IPS-18c (cell line): ENCODE measurements around the gene UBE2D2.
"Not testable (repeated sequence)": the region's sequence is repeated elsewhere in the genome, so short reads cannot be mapped to it uniquely, and the experiment has no call there.

Experiments
- H3K4me3 ChIP-seq: 2 replicates; pipeline ENCODE4 v1.7.0; 2013; ENCODE audit warnings: low read depth, mild to moderate bottlenecking, low read length, moderate library complexity; ENCODE audit not compliant: insufficient read depth
- H3K9me3 ChIP-seq: one replicate; pipeline ENCODE4 v1.6.1; 2013; ENCODE audit warnings: mild to moderate bottlenecking, low read length, moderate library complexity; ENCODE audit not compliant: control insufficient read depth, insufficient read depth

The UBE2D2 gene

GRCh38 chr5:139531772-139532169 is 29.4 kb upstream of the UBE2D2 start:
- Histone ChIP-seq H3K4me3 (no peak overlapping the region), H3K9me3 (no peaks in the 10 kb centered on the region)

GRCh38 chr5:139543423-139543991 is 17.6 kb upstream of the UBE2D2 start:
- Histone ChIP-seq H3K4me3 (peak overlapping the region; percentile 28; the same call in 1 of the 2 replicates), H3K9me3 (no peaks in the 10 kb centered on the region)

- H3K9me3 ChIP-seq, H3K4me3 ChIP-seq: not testable (repeated sequence)
These were observed 14.5 kb upstream of the UBE2D2 start for GRCh38 chr5:139546593-139546992.

- Histone ChIP-seq H3K9me3 (peaks cover 10% of the 10 kb centered on the region), H3K4me3 (no peak overlapping the region)
These were observed 11.8 kb upstream of the UBE2D2 start for GRCh38 chr5:139549162-139549894.

- H3K9me3 ChIP-seq, H3K4me3 ChIP-seq: not testable (repeated sequence)
These were observed 10.9 kb upstream of the UBE2D2 start for GRCh38 chr5:139550051-139550872.

- peaks cover 10% of the 10 kb centered on the region for H3K9me3 ChIP-seq
- H3K4me3 ChIP-seq, result no peak overlapping the region
These were observed 9.8 kb upstream of the UBE2D2 start for GRCh38 chr5:139551191-139551889.

- peaks cover 10% of the 10 kb centered on the region for H3K9me3 ChIP-seq
- H3K4me3 ChIP-seq, result no peak overlapping the region
These were observed 8.1 kb upstream of the UBE2D2 start for GRCh38 chr5:139552893-139553575.

- peaks cover 6% of the 10 kb centered on the region for H3K9me3 ChIP-seq
- H3K4me3 ChIP-seq, result no peak overlapping the region
These were observed 6.9 kb upstream of the UBE2D2 start for GRCh38 chr5:139554264-139554663.

- no peaks in the 10 kb centered on the region for H3K9me3 ChIP-seq
- H3K4me3 ChIP-seq, result no peak overlapping the region
These were observed 3.3 kb upstream of the UBE2D2 start for GRCh38 chr5:139557811-139558210.

GRCh38 chr5:139561655-139562451 is 714 bp downstream of the UBE2D2 start:
- peak overlapping the region; percentile 84 for H3K4me3 ChIP-seq
- no peaks in the 10 kb centered on the region for H3K9me3 ChIP-seq

GRCh38 chr5:139562847-139563246 is 1.7 kb downstream of the UBE2D2 start:
- Histone ChIP-seq H3K4me3 (peak overlapping the region; percentile 84; the same call in 1 of the 2 replicates), H3K9me3 (no peaks in the 10 kb centered on the region)

GRCh38 chr5:139565411-139566305 is 4.5 kb downstream of the UBE2D2 start:
- H3K4me3 ChIP-seq, result no peak overlapping the region

GRCh38 chr5:139566611-139567010 is 5.5 kb downstream of the UBE2D2 start:
- no peak overlapping the region for H3K4me3 ChIP-seq

More at GRCh38 chr5:139565411-139566305, 4.5 kb downstream of the UBE2D2 start:
- no peaks in the 10 kb centered on the region for H3K9me3 ChIP-seq

GRCh38 chr5:139569270-139569955 is 8.3 kb downstream of the UBE2D2 start:
- Histone ChIP-seq H3K4me3 (no peak overlapping the region), H3K9me3 (no peaks in the 10 kb centered on the region)

More at GRCh38 chr5:139566611-139567010, 5.5 kb downstream of the UBE2D2 start:
- H3K9me3 ChIP-seq, result no peaks in the 10 kb centered on the region

- no peak overlapping the region for H3K4me3 ChIP-seq
These were observed 10.4 kb downstream of the UBE2D2 start for GRCh38 chr5:139571543-139571942.

More at GRCh38 chr5:139571543-139571942, 10.4 kb downstream of the UBE2D2 start:
- no peaks in the 10 kb centered on the region for H3K9me3 ChIP-seq
